ENCODE measurements around the gene NR3C2.

The NR3C2 gene

GRCh38 chr4:148101235-148101634, 341.0 kb downstream of the NR3C2 start:
- no peaks in the 10 kb centered on the region for H3K9me3 ChIP-seq (ENCODE audit: control insufficient read depth, low read length)
- H3K27ac ChIP-seq (ENCODE audit: insufficient read depth, low read length, poor library complexity, severe bottlenecking), result no peak overlapping the region
- DNase-seq, result no peak

DNA sequence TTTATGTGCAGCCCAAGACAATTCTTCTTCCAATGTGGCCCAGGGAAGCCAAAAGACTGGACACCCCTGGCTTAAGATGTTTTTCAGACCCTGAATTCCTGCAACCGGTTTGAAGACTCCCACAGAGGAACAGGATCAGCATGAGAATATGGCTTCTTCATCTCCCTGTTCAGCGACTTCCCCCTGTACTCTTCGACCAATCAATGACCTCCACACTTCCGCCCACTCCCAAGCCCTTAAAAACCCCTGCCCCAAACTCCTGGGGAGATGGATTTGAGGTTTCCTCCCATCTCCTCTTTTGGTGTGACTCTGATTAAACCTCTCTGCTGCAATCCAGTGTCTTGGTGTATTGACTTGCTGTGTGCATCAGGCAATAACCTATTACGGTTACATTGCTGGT, 344.4 kb downstream of the NR3C2 start:
- no peaks in the 10 kb centered on the region for H3K9me3 ChIP-seq (ENCODE audit: control insufficient read depth, low read length)
- H3K36me3 ChIP-seq (ENCODE audit: control insufficient read depth, insufficient read depth, low read length), result no peaks in the 10 kb centered on the region
- H3K27ac ChIP-seq (ENCODE audit: insufficient read depth, low read length, poor library complexity, severe bottlenecking), result no peak overlapping the region
- no peaks in the 10 kb centered on the region for H3K27me3 ChIP-seq (replicated peaks; ENCODE audit: control insufficient read depth, insufficient read depth, low read length, poor library complexity, severe bottlenecking)
- no peak for DNase-seq
- no peaks in the 10 kb centered on the region for H3K4me1 ChIP-seq (ENCODE audit: control insufficient read depth, insufficient read depth, low read length, poor library complexity, severe bottlenecking)
- no peak overlapping the region for H3K4me3 ChIP-seq (ENCODE audit: insufficient read depth, low read depth, low read length, poor library complexity, severe bottlenecking)

More at GRCh38 chr4:148101235-148101634, 341.0 kb downstream of the NR3C2 start:
- Histone ChIP-seq H3K4me1 (ENCODE audit: control insufficient read depth, insufficient read depth, low read length, poor library complexity, severe bottlenecking) (no peaks in the 10 kb centered on the region), H3K27me3 (replicated peaks; ENCODE audit: control insufficient read depth, insufficient read depth, low read length, poor library complexity, severe bottlenecking) (no peaks in the 10 kb centered on the region), H3K36me3 (ENCODE audit: control insufficient read depth, insufficient read depth, low read length) (peaks cover 4% of the 10 kb centered on the region), H3K4me3 (ENCODE audit: insufficient read depth, low read depth, low read length, poor library complexity, severe bottlenecking) (no peak overlapping the region)

- no peak overlapping the region for H3K4me3 ChIP-seq (ENCODE audit: insufficient read depth, low read depth, low read length, poor library complexity, severe bottlenecking)
- no peaks in the 10 kb centered on the region for H3K36me3 ChIP-seq (ENCODE audit: control insufficient read depth, insufficient read depth, low read length)
- no peak overlapping the region for H3K27ac ChIP-seq (ENCODE audit: insufficient read depth, low read length, poor library complexity, severe bottlenecking)
- DNase-seq, result no peak
- H3K4me1 ChIP-seq (ENCODE audit: control insufficient read depth, insufficient read depth, low read length, poor library complexity, severe bottlenecking), result no peaks in the 10 kb centered on the region
- no peaks in the 10 kb centered on the region for H3K27me3 ChIP-seq (replicated peaks; ENCODE audit: control insufficient read depth, insufficient read depth, low read length, poor library complexity, severe bottlenecking)
- no peaks in the 10 kb centered on the region for H3K9me3 ChIP-seq (ENCODE audit: control insufficient read depth, low read length)
Observed at GRCh38 chr4:148095346-148095923, 346.8 kb downstream of the NR3C2 start.

- H3K27ac ChIP-seq (ENCODE audit: insufficient read depth, low read length, poor library complexity, severe bottlenecking), result no peak overlapping the region
- no peaks in the 10 kb centered on the region for H3K27me3 ChIP-seq (replicated peaks; ENCODE audit: control insufficient read depth, insufficient read depth, low read length, poor library complexity, severe bottlenecking)
- no peaks in the 10 kb centered on the region for H3K9me3 ChIP-seq (ENCODE audit: control insufficient read depth, low read length)
- no peak for DNase-seq
- H3K36me3 ChIP-seq (ENCODE audit: control insufficient read depth, insufficient read depth, low read length), result no peaks in the 10 kb centered on the region
- no peaks in the 10 kb centered on the region for H3K4me1 ChIP-seq (ENCODE audit: control insufficient read depth, insufficient read depth, low read length, poor library complexity, severe bottlenecking)
- no peak overlapping the region for H3K4me3 ChIP-seq (ENCODE audit: insufficient read depth, low read depth, low read length, poor library complexity, severe bottlenecking)
Observed at GRCh38 chr4:148094149-148094548, 348.1 kb downstream of the NR3C2 start.

GRCh38 chr4:148093065-148093464, 349.1 kb downstream of the NR3C2 start:
- H3K27me3 ChIP-seq (replicated peaks; ENCODE audit: control insufficient read depth, insufficient read depth, low read length, poor library complexity, severe bottlenecking), result no peaks in the 10 kb centered on the region
- no peak overlapping the region for H3K27ac ChIP-seq (ENCODE audit: insufficient read depth, low read length, poor library complexity, severe bottlenecking)
- no peak for DNase-seq
- no peaks in the 10 kb centered on the region for H3K9me3 ChIP-seq (ENCODE audit: control insufficient read depth, low read length)
- H3K4me3 ChIP-seq (ENCODE audit: insufficient read depth, low read depth, low read length, poor library complexity, severe bottlenecking), result no peak overlapping the region
- H3K4me1 ChIP-seq (ENCODE audit: control insufficient read depth, insufficient read depth, low read length, poor library complexity, severe bottlenecking), result no peaks in the 10 kb centered on the region
- H3K36me3 ChIP-seq (ENCODE audit: control insufficient read depth, insufficient read depth, low read length), result no peaks in the 10 kb centered on the region

- no peak for DNase-seq
- Histone ChIP-seq H3K4me3 (ENCODE audit: insufficient read depth, low read depth, low read length, poor library complexity, severe bottlenecking) (no peak overlapping the region), H3K27ac (ENCODE audit: insufficient read depth, low read length, poor library complexity, severe bottlenecking) (no peak overlapping the region), H3K9me3 (ENCODE audit: control insufficient read depth, low read length) (no peaks in the 10 kb centered on the region), H3K27me3 (replicated peaks; ENCODE audit: control insufficient read depth, insufficient read depth, low read length, poor library complexity, severe bottlenecking) (no peaks in the 10 kb centered on the region), H3K4me1 (ENCODE audit: control insufficient read depth, insufficient read depth, low read length, poor library complexity, severe bottlenecking) (no peaks in the 10 kb centered on the region), H3K36me3 (ENCODE audit: control insufficient read depth, insufficient read depth, low read length) (no peaks in the 10 kb centered on the region)
Observed at GRCh38 chr4:148092316-148093014, 349.7 kb downstream of the NR3C2 start.

DNA sequence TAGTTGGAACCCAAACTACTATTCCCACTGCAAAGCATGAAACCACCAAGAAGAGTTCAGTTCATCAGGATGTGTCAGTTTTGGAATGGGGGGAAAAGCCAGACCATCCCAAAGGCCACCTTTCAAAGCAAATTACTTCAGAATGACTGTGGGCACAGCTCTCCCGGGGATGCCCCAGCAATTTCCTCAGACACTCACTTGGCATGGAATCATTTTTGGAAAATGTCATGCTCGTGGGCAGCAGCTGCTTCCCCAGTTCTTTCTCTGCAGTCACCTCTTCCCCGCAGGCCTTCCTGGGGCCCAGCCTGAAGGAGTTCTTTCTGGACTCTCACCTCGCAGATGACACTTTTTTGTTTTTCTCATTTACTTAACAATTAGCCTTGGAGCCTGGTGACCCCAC, 350.3 kb downstream of the NR3C2 start:
- Histone ChIP-seq H3K27me3 (replicated peaks; ENCODE audit: control insufficient read depth, insufficient read depth, low read length, poor library complexity, severe bottlenecking) (no peaks in the 10 kb centered on the region), H3K36me3 (ENCODE audit: control insufficient read depth, insufficient read depth, low read length) (no peaks in the 10 kb centered on the region), H3K4me3 (ENCODE audit: insufficient read depth, low read depth, low read length, poor library complexity, severe bottlenecking) (no peak overlapping the region), H3K9me3 (ENCODE audit: control insufficient read depth, low read length) (no peaks in the 10 kb centered on the region), H3K4me1 (ENCODE audit: control insufficient read depth, insufficient read depth, low read length, poor library complexity, severe bottlenecking) (no peaks in the 10 kb centered on the region), H3K27ac (ENCODE audit: insufficient read depth, low read length, poor library complexity, severe bottlenecking) (no peak overlapping the region)
- DNase-seq, result no peak

- Histone ChIP-seq H3K27ac (ENCODE audit: insufficient read depth, low read length, poor library complexity, severe bottlenecking) (no peak overlapping the region), H3K4me3 (ENCODE audit: insufficient read depth, low read depth, low read length, poor library complexity, severe bottlenecking) (no peak overlapping the region), H3K27me3 (replicated peaks; ENCODE audit: control insufficient read depth, insufficient read depth, low read length, poor library complexity, severe bottlenecking) (no peaks in the 10 kb centered on the region), H3K4me1 (ENCODE audit: control insufficient read depth, insufficient read depth, low read length, poor library complexity, severe bottlenecking) (no peaks in the 10 kb centered on the region), H3K36me3 (ENCODE audit: control insufficient read depth, insufficient read depth, low read length) (no peaks in the 10 kb centered on the region), H3K9me3 (ENCODE audit: control insufficient read depth, low read length) (no peaks in the 10 kb centered on the region)
- DNase-seq, result no peak
Observed at GRCh38 chr4:148090503-148091476, 351.4 kb downstream of the NR3C2 start.

DNA sequence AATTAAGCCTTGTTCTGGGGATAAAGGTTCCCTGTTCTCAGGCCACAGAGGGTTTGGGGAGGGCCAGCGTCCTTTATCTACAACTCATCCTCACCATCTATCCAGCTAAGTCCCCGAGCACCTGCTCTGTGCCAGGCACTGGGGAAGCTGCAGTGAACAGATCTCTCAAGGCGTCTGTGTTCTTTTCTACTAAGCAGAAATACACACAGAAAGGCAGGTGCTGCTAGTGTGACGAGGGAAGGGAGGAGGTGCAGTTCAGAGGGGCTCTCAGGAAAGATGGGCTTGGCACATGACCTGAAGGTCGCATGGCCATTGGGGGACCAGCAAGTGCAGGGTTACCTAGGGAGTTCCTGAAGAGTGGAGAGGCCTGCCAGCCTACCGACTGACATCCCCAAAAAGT, 352.2 kb downstream of the NR3C2 start:
- Histone ChIP-seq H3K27ac (ENCODE audit: insufficient read depth, low read length, poor library complexity, severe bottlenecking) (no peak overlapping the region), H3K27me3 (replicated peaks; ENCODE audit: control insufficient read depth, insufficient read depth, low read length, poor library complexity, severe bottlenecking) (no peaks in the 10 kb centered on the region), H3K4me3 (ENCODE audit: insufficient read depth, low read depth, low read length, poor library complexity, severe bottlenecking) (no peak overlapping the region), H3K9me3 (ENCODE audit: control insufficient read depth, low read length) (no peaks in the 10 kb centered on the region), H3K36me3 (ENCODE audit: control insufficient read depth, insufficient read depth, low read length) (no peaks in the 10 kb centered on the region), H3K4me1 (ENCODE audit: control insufficient read depth, insufficient read depth, low read length, poor library complexity, severe bottlenecking) (no peaks in the 10 kb centered on the region)
- no peak for DNase-seq

- Histone ChIP-seq H3K36me3 (ENCODE audit: control insufficient read depth, insufficient read depth, low read length) (no peaks in the 10 kb centered on the region), H3K9me3 (ENCODE audit: control insufficient read depth, low read length) (no peaks in the 10 kb centered on the region), H3K4me1 (ENCODE audit: control insufficient read depth, insufficient read depth, low read length, poor library complexity, severe bottlenecking) (no peaks in the 10 kb centered on the region), H3K27ac (ENCODE audit: insufficient read depth, low read length, poor library complexity, severe bottlenecking) (no peak overlapping the region), H3K27me3 (replicated peaks; ENCODE audit: control insufficient read depth, insufficient read depth, low read length, poor library complexity, severe bottlenecking) (no peaks in the 10 kb centered on the region), H3K4me3 (ENCODE audit: insufficient read depth, low read depth, low read length, poor library complexity, severe bottlenecking) (no peak overlapping the region)
- DNase-seq, result no peak
Observed at GRCh38 chr4:148089624-148090023, 352.6 kb downstream of the NR3C2 start.

All from effector memory CD4-positive, alpha-beta T cell (primary cell).